MM.1S (cell line): ENCODE data around the gene PSD.

ENCODE experiments used
- DNase-seq: peaks from one replicate; pipeline ENCODE4 v3.0.0-alpha.2; 2015
- H2AFZ ChIP-seq: fragments of 300-600 bp; sonication (generic); 2 replicates; pipeline ENCODE4 v1.6.0; 2016; ENCODE audit warnings: antibody characterized with exemption, low read length
- H3F3A ChIP-seq: fragments of 300-600 bp; sonication (generic); 2 replicates; pipeline ENCODE4 v1.6.1; 2016; ENCODE audit warnings: mild to moderate bottlenecking, antibody characterized with exemption, low read length, moderate library complexity, mixed read lengths; ENCODE audit not compliant: insufficient read depth
- H3K27ac ChIP-seq: fragments of 300-600 bp; sonication (generic); 2 replicates; pipeline ENCODE4 v1.5.1; 2016; ENCODE audit warnings: mild to moderate bottlenecking, low read length
- H3K27me3 ChIP-seq: fragments of 300-600 bp; sonication (generic); replicated peaks from 2 replicates; pipeline ENCODE4 v1.6.0; 2016; ENCODE audit warnings: low read length; ENCODE audit not compliant: insufficient read depth
- H3K36me3 ChIP-seq: fragments of 300-600 bp; sonication (generic); replicated peaks from 2 replicates; pipeline ENCODE4 v1.6.1; 2016; ENCODE audit warnings: mild to moderate bottlenecking, low read length, mixed read lengths; ENCODE audit not compliant: insufficient read depth
- H3K4me1 ChIP-seq: fragments of 300-600 bp; sonication (generic); 2 replicates; pipeline ENCODE4 v1.6.1; 2016; ENCODE audit warnings: low read length, mixed read lengths
- H3K4me2 ChIP-seq: fragments of 300-600 bp; sonication (generic); 2 replicates; pipeline ENCODE4 v1.6.0; 2016; ENCODE audit warnings: low read depth, low read length
- H3K4me3 ChIP-seq: fragments of 300-600 bp; sonication (generic); 2 replicates; pipeline ENCODE4 v1.5.1; 2016; ENCODE audit warnings: low read length, mixed read lengths
- H3K79me2 ChIP-seq: fragments of 300-600 bp; sonication (generic); 2 replicates; pipeline ENCODE4 v1.6.1; 2016; ENCODE audit warnings: mixed run types, low read length, mixed read lengths
- H3K9ac ChIP-seq: fragments of 300-600 bp; sonication (generic); 2 replicates; pipeline ENCODE4 v1.6.1; 2016; ENCODE audit warnings: low read length, mixed read lengths
- H3K9me2 ChIP-seq: fragments of 300-600 bp; sonication (generic); replicated peaks from 2 replicates; pipeline ENCODE4 v1.6.1; 2016; ENCODE audit warnings: mild to moderate bottlenecking, low read length, mixed read lengths; ENCODE audit not compliant: insufficient read depth
- H3K9me3 ChIP-seq: fragments of 300-600 bp; sonication (generic); replicated peaks from 2 replicates; pipeline ENCODE4 v1.6.1; 2016; ENCODE audit warnings: mild to moderate bottlenecking, low read length, mixed read lengths; ENCODE audit not compliant: insufficient read depth
- H4K20me1 ChIP-seq: fragments of 300-600 bp; sonication (generic); 2 replicates; pipeline ENCODE4 v1.6.1; 2016; ENCODE audit warnings: mild to moderate bottlenecking, low read length, moderate library complexity, mixed read lengths; ENCODE audit not compliant: insufficient read depth
- EZH2 ChIP-seq: fragments of 300-600 bp; sonication (generic); optimal IDR thresholded peaks from 2 replicates; pipeline ENCODE3; 2017; ENCODE audit warnings: low read depth, mild to moderate bottlenecking, antibody characterized with exemption, low read length, mixed read lengths
- EZH2phosphoT487 ChIP-seq: fragments of 300-600 bp; sonication (generic); IDR thresholded peaks from 2 replicates; pipeline ENCODE4 v1.6.1; 2018; ENCODE audit warnings: antibody characterized with exemption, low read length
- TF ChIP-seq, protein P1 (sequence below): fragments of 300-600 bp; sonication (generic); IDR thresholded peaks from 2 replicates; pipeline ENCODE4 v1.5.1; 2016; ENCODE audit warnings: antibody characterized with exemption, low read length, mixed read lengths

PSD gene

DNA sequence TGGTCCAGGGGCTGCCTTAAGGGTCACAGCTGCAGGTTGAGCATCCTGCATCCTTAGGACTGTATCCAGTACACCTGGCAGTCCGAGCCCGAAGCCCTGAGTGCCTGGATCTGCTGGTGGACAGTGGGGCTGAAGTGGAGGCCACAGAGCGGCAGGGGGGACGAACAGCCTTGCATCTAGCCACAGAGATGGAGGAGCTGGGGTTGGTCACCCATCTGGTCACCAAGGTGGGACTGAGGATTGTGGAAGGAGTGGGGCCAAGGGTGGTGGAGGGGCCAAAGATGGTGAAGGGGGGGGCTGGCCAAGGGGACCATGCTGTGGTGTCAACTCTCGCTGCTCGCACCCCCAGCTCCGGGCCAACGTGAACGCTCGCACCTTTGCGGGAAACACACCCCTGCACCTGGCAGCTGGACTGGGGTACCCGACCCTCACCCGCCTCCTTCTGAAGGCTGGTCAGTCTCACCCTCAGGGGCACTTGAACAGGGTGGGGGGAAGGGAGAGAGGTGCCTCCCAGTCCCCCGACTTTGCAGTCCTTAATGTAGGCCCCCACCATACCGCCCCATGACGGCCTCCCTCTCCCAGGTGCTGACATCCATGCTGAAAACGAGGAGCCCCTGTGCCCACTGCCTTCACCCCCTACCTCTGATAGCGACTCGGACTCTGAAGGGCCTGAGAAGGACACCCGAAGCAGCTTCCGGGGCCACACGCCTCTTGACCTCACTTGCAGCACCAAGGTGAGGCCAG lies 17.8 kb downstream of the PSD start:
- Histone ChIP-seq H2AFZ (no peak overlapping the region), H3K27me3 (no peaks in the 10 kb centered on the region), H3K79me2 (peaks cover 40% of the 10 kb centered on the region), H3K27ac (no peak overlapping the region), H3K9ac (no peak overlapping the region), H3K4me1 (peaks cover 24% of the 10 kb centered on the region), H3K4me3 (no peak overlapping the region), H3K36me3 (peaks cover 15% of the 10 kb centered on the region), H4K20me1 (peaks cover 11% of the 10 kb centered on the region; the same call in 1 of the 2 replicates), H3K9me2 (no peaks in the 10 kb centered on the region), H3F3A (peaks cover 45% of the 10 kb centered on the region), H3K4me2 (no peak overlapping the region), H3K9me3 (no peaks in the 10 kb centered on the region)
- TF ChIP-seq, protein P1, sequence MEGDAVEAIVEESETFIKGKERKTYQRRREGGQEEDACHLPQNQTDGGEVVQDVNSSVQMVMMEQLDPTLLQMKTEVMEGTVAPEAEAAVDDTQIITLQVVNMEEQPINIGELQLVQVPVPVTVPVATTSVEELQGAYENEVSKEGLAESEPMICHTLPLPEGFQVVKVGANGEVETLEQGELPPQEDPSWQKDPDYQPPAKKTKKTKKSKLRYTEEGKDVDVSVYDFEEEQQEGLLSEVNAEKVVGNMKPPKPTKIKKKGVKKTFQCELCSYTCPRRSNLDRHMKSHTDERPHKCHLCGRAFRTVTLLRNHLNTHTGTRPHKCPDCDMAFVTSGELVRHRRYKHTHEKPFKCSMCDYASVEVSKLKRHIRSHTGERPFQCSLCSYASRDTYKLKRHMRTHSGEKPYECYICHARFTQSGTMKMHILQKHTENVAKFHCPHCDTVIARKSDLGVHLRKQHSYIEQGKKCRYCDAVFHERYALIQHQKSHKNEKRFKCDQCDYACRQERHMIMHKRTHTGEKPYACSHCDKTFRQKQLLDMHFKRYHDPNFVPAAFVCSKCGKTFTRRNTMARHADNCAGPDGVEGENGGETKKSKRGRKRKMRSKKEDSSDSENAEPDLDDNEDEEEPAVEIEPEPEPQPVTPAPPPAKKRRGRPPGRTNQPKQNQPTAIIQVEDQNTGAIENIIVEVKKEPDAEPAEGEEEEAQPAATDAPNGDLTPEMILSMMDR = no peak
- TF ChIP-seq EZH2phosphoT487 = no peak
- TF ChIP-seq EZH2 = no peak
- DNase-seq = no peak

DNA sequence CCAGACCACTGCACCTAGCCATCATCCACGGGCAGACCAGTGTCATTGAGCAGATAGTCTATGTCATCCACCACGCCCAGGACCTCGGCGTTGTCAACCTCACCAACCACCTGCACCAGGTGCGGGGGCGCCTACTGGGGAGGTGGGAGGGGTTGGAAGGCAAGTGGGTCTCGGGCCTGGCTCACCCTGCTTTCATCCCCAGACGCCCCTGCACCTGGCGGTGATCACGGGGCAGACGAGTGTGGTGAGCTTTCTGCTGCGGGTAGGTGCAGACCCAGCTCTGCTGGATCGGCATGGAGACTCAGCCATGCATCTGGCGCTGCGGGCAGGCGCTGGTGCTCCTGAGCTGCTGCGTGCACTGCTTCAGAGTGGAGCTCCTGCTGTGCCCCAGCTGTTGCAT lies 18.5 kb downstream of the PSD start:
- Histone ChIP-seq H4K20me1 (peaks cover 11% of the 10 kb centered on the region; the same call in 1 of the 2 replicates), H3K9ac (peak overlapping the region; percentile 46; the same call in 1 of the 2 replicates), H3K4me3 (peak overlapping the region; percentile 57; the same call in 1 of the 2 replicates), H3F3A (peaks cover 49% of the 10 kb centered on the region), H3K27ac (peak overlapping the region; percentile 71; the same call in 1 of the 2 replicates), H3K9me3 (no peaks in the 10 kb centered on the region), H3K27me3 (no peaks in the 10 kb centered on the region), H3K36me3 (peaks cover 15% of the 10 kb centered on the region), H3K4me2 (peak overlapping the region; percentile 94; the same call in 1 of the 2 replicates), H3K79me2 (peaks cover 44% of the 10 kb centered on the region), H3K4me1 (peaks cover 24% of the 10 kb centered on the region), H3K9me2 (no peaks in the 10 kb centered on the region), H2AFZ (no peak overlapping the region)
- TF ChIP-seq, protein P1 = no peak
- TF ChIP-seq EZH2 = no peak
- no peak for TF ChIP-seq EZH2phosphoT487
- DNase-seq = no peak

DNA sequence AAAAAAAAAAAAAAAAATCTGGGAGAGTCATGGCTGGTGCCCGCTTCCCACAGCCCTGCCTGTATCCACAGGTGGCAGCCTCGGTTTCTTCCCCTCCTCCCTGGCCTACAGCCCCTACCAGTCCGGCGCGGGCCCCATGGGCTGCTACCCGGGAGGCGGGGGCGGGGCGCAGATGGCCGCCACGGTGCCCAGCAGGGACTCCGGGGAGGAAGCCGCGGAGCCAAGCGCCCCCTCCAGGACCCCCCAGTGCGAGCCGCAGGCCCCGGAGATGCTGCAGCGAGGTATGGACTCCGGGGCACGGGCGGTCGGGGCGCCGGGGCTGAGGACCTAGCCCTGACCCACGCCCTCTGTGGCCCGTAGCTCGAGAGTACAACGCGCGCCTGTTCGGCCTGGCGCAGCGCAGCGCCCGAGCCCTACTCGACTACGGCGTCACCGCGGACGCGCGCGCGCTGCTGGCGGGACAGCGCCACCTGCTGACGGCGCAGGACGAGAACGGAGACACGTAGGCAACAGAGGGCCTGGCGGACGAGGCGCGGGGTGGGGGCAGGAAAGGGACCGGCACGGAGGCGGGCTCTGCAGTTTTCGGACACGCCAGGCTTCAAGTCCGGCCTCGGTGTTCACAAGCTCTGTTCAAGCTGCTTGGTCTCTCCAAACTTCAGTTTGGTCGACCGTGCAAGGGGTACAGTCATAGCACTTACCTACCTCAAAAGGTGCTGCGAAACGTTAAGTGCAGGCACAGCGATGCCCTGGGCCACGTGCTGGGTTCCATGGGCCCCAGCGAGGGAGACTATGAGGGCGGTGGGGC lies 19.2 kb downstream of the PSD start:
- peaks cover 15% of the 10 kb centered on the region for H3K36me3 ChIP-seq
- H2AFZ ChIP-seq = 0 out of 2 replicates have a peak overlapping the region, but pooled peaks have one; percentile 27
- H3K27ac ChIP-seq = peak overlapping the region; percentile 71; the same call in 1 of the 2 replicates

More for the DNA sequence above, 19.2 kb downstream of the PSD start:
- H3K27me3 ChIP-seq = no peaks in the 10 kb centered on the region
- peak; percentile 90 for DNase-seq
- peaks cover 24% of the 10 kb centered on the region for H3K4me1 ChIP-seq
- peak overlapping the region; percentile 46; the same call in 1 of the 2 replicates for H3K9ac ChIP-seq
- H3K4me2 ChIP-seq = peak overlapping the region; percentile 94
- peaks cover 53% of the 10 kb centered on the region for H3F3A ChIP-seq
- peaks cover 11% of the 10 kb centered on the region; the same call in 1 of the 2 replicates for H4K20me1 ChIP-seq
- H3K79me2 ChIP-seq = peaks cover 45% of the 10 kb centered on the region
- no peak for TF ChIP-seq EZH2
- no peak for TF ChIP-seq EZH2phosphoT487
- TF ChIP-seq, protein P1 = peak; percentile 88
- H3K4me3 ChIP-seq = peak overlapping the region; percentile 57; the same call in 1 of the 2 replicates
- H3K9me3 ChIP-seq = no peaks in the 10 kb centered on the region
- no peaks in the 10 kb centered on the region for H3K9me2 ChIP-seq
